NB4 (cell line): ENCODE results near the gene NRDC.

Source experiments
- CTCF ChIP-seq: IDR thresholded peaks from one replicate; pipeline ENCODE4 v1.5.1; 2012; ENCODE audit warnings: low read depth, low read length
- POLR2A ChIP-seq: IDR thresholded peaks from 2 replicates; pipeline ENCODE4 v1.6.1; 2011; ENCODE audit warnings: mild to moderate bottlenecking; ENCODE audit not compliant: insufficient read length; ENCODE audit errors: extremely low read depth

DNA sequence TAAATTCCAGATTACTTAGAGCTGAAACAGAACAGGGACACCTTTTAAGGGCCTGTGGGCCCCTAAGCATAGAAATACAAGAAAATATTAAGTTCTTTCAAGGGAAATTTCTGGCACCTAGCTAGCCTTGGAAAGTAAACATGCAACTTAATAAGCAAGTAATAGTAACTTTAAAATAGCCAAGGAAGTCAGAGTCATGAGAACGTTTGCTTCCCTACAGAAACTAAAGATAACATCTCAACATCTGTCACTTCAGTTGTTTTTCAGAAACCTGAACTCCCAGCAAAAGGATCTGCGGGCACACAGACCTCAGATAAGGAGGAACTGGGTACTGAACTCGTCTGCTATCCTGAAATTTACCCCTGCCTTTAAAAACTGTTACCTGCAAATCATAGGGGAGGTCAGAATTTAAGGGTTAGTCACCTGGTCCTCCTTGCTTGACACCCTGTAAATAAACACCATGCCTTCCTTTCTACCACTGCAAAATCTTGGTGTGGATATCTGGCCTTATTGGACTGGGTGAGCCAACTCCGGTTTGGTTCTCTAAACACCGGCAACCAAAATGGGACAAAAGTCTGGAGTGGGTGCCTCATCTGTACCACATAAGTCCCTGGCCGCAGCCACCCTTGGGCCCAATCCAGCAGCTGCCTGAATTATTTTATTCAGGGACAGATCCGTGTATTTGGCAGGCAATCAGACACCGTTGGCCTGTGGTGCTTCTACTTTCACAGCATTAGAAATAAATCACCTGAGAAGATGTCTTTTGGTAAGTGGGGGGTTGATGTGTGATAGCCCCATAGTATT, 27.9 kb downstream of the NRDC start:
- no peak for TF ChIP-seq CTCF
- TF ChIP-seq POLR2A, result no peak
